H9 (cell line): Measurements from ENCODE around the gene NDST1. TPM values are rescaled to one million over a fixed set of nuclear protein-coding genes. Genes with fewer than 3 reads are reported as not detected.

ENCODE experiments used
- DNase-seq: peaks from one replicate; pipeline ENCODE4 v3.0.0-alpha.2; 2017
- H2AFZ ChIP-seq: one replicate; pipeline ENCODE4 v1.6.1; 2013; ENCODE audit warnings: mild to moderate bottlenecking, low read length, control low read depth, moderate library complexity
- H2AK5ac ChIP-seq: 2 replicates; pipeline ENCODE4 v1.6.1; 2013; ENCODE audit warnings: low read length, control low read depth, mixed read lengths; ENCODE audit not compliant: insufficient read length
- H2BK120ac ChIP-seq: one replicate; pipeline ENCODE4 v1.6.1; 2013; ENCODE audit warnings: low read depth, mild to moderate bottlenecking, low read length, control low read depth, inconsistent platforms; ENCODE audit not compliant: poor library complexity, severe bottlenecking
- H2BK12ac ChIP-seq: 2 replicates; pipeline ENCODE4 v1.6.1; 2013; ENCODE audit warnings: low read length, control low read depth, mixed read lengths, low read depth; ENCODE audit not compliant: insufficient read length
- H2BK15ac ChIP-seq: 2 replicates; pipeline ENCODE4 v1.6.1; 2013; ENCODE audit warnings: low read depth, low read length, control low read depth
- H2BK20ac ChIP-seq: one replicate; pipeline ENCODE4 v1.6.1; 2013; ENCODE audit warnings: low read depth, mild to moderate bottlenecking, low read length, control low read depth, inconsistent platforms; ENCODE audit not compliant: poor library complexity, severe bottlenecking
- H2BK5ac ChIP-seq: 2 replicates; pipeline ENCODE4 v1.6.1; 2013; ENCODE audit warnings: low read length, control low read depth, mixed read lengths; ENCODE audit not compliant: insufficient read length
- H3K14ac ChIP-seq: 2 replicates; pipeline ENCODE4 v1.6.1; 2013; ENCODE audit warnings: low read length, control low read depth; ENCODE audit not compliant: insufficient read depth
- H3K18ac ChIP-seq: 2 replicates; pipeline ENCODE4 v1.6.1; 2013; ENCODE audit warnings: low read depth, mild to moderate bottlenecking, mixed read lengths, low read length, control low read depth; ENCODE audit not compliant: insufficient read length
- H3K23ac ChIP-seq: 2 replicates; pipeline ENCODE4 v1.6.1; 2013; ENCODE audit warnings: low read length, control low read depth, mixed read lengths, low read depth; ENCODE audit not compliant: insufficient read length
- H3K23me2 ChIP-seq: 2 replicates; pipeline ENCODE4 v1.6.1; 2013; ENCODE audit warnings: low read depth, mild to moderate bottlenecking, mixed read lengths, low read length, control low read depth; ENCODE audit not compliant: insufficient read length, poor library complexity, severe bottlenecking
- H3K27ac ChIP-seq: 2 replicates; pipeline ENCODE4 v1.5.1; 2013; ENCODE audit warnings: low read length, control low read depth, mixed read lengths, low read depth; ENCODE audit not compliant: insufficient read length
- H3K27me3 ChIP-seq: 2 replicates; pipeline ENCODE4 v1.6.1; 2013; ENCODE audit warnings: low read length, control low read depth, inconsistent platforms; ENCODE audit not compliant: insufficient read depth
- H3K4ac ChIP-seq: 2 replicates; pipeline ENCODE4 v1.6.1; 2013; ENCODE audit warnings: low read depth, mild to moderate bottlenecking, control low read depth, inconsistent platforms, low read length, moderate library complexity
- H3K4me1 ChIP-seq: 2 replicates; pipeline ENCODE4 v1.6.1; 2013; ENCODE audit warnings: low read length, control low read depth, inconsistent platforms; ENCODE audit not compliant: insufficient read depth
- H3K4me2 ChIP-seq: 2 replicates; pipeline ENCODE4 v1.6.1; 2013; ENCODE audit warnings: low read length, control low read depth, mixed read lengths; ENCODE audit not compliant: insufficient read length, insufficient read depth
- H3K56ac ChIP-seq: 2 replicates; pipeline ENCODE4 v1.6.1; 2013; ENCODE audit warnings: low read depth, mild to moderate bottlenecking, mixed read lengths, low read length, control low read depth; ENCODE audit not compliant: insufficient read length
- H3K79me1 ChIP-seq: 2 replicates; pipeline ENCODE4 v1.6.1; 2013; ENCODE audit warnings: low read depth, mild to moderate bottlenecking, moderate library complexity, low read length, control low read depth, inconsistent platforms; ENCODE audit not compliant: insufficient read depth, poor library complexity, severe bottlenecking
- H3K79me2 ChIP-seq: 2 replicates; pipeline ENCODE4 v1.6.1; 2013; ENCODE audit warnings: low read length, control low read depth, inconsistent platforms; ENCODE audit not compliant: insufficient read depth
- H3K9ac ChIP-seq: 2 replicates; pipeline ENCODE4 v1.6.1; 2013; ENCODE audit warnings: low read length, control low read depth, mixed read lengths; ENCODE audit not compliant: insufficient read length; ENCODE audit errors: extremely low read depth
- H3K9me3 ChIP-seq: one replicate; pipeline ENCODE4 v1.6.1; 2013; ENCODE audit warnings: low read depth, low read length, inconsistent platforms; ENCODE audit not compliant: control insufficient read depth
- H3T11ph ChIP-seq: one replicate; pipeline ENCODE4 v1.6.1; 2013; ENCODE audit warnings: mild to moderate bottlenecking, low read length, control low read depth, inconsistent platforms
- H4K20me1 ChIP-seq: one replicate; pipeline ENCODE4 v1.6.1; 2013; ENCODE audit not compliant: control insufficient read depth, insufficient read length, insufficient read depth
- H4K5ac ChIP-seq: 2 replicates; pipeline ENCODE4 v1.6.1; 2013; ENCODE audit warnings: low read depth, mild to moderate bottlenecking, mixed read lengths, low read length, control low read depth; ENCODE audit not compliant: insufficient read length
- H4K8ac ChIP-seq: replicated peaks from 2 replicates; pipeline ENCODE4 v1.6.1; 2013; ENCODE audit warnings: low read length, control low read depth, mixed read lengths, low read depth; ENCODE audit not compliant: insufficient read length
- H4K91ac ChIP-seq: 2 replicates; pipeline ENCODE4 v1.6.1; 2013; ENCODE audit warnings: low read depth, mild to moderate bottlenecking, moderate library complexity, mixed read lengths, low read length, control low read depth; ENCODE audit not compliant: insufficient read length
- H3K27ac Mint-ChIP-seq, 3 experiments: 2 replicates in 2 of 3; 3 replicates in 1 of 3; pipeline ENCODE4 v1.8.0; 2020 to 2021; ENCODE audit warnings: mixed read lengths in 3 of 3, mild to moderate bottlenecking in 1 of 3, moderate library complexity in 1 of 3
- H3K27me3 Mint-ChIP-seq: 2 replicates; pipeline ENCODE4 v1.8.0; 2021; ENCODE audit warnings: low read depth, mild to moderate bottlenecking, moderate library complexity, mixed read lengths
- H3K36me3 Mint-ChIP-seq, 3 experiments: 2 replicates in 2 of 3; 3 replicates in 1 of 3; pipeline ENCODE4 v1.8.0; 2020 to 2021; ENCODE audit warnings: low read depth in 3 of 3, mixed read lengths in 3 of 3; ENCODE audit not compliant: insufficient read depth in 1 of 3
- H3K4me1 Mint-ChIP-seq, 2 experiments: 2 replicates each; pipeline ENCODE4 v1.8.0; 2020; ENCODE audit warnings: mixed read lengths in 2 of 2
- H3K4me3 Mint-ChIP-seq, 2 experiments: 2 replicates in 1 of 2; 3 replicates in 1 of 2; pipeline ENCODE4 v1.8.0; 2020 to 2021; ENCODE audit warnings: mild to moderate bottlenecking in 2 of 2, mixed read lengths in 2 of 2, moderate library complexity in 1 of 2
- H3K9me3 Mint-ChIP-seq, 2 experiments: 2 replicates in 1 of 2; 3 replicates in 1 of 2; pipeline ENCODE4 v1.8.0; 2020; ENCODE audit warnings: mild to moderate bottlenecking in 2 of 2, mixed read lengths in 2 of 2, moderate library complexity in 1 of 2
- CTCF ChIP-seq: fragments of 200-600 bp; sonication (generic); conservative IDR thresholded peaks from 3 replicates; pipeline ENCODE4 v1.8.0; 2021; ENCODE audit warnings: antibody characterized with exemption, mild to moderate bottlenecking
- WGBS: extraction: QIAGEN DNeasy Blood & Tissue Kit; methylation state at CpG from one replicate; pipeline ENCODE4 v1.1.7; 2013; ENCODE audit warnings: missing lambda C conversion rate, low lambda C conversion rate, mixed read lengths; ENCODE audit not compliant: insufficient read length; ENCODE audit errors: extremely low coverage; 5-methylcytosine and 5-hydroxymethylcytosine counted together
- total RNA-seq: library from RNA; stranded (reverse); gene quantifications from 2 replicates; pipeline ENCODE4 v1.2.1, GENCODE V29; 2021

The NDST1 gene
- total RNA-seq, 1 experiment from 2014 or later: 65.5 TPM

- no peaks in the 10 kb centered on the region for H3K27me3 ChIP-seq
- no peak for DNase-seq
- Mint-ChIP-seq H3K9me3 (no peaks in the 10 kb centered on the region), H3K4me3 (peak overlapping the region; percentile 76 to 82), H3K27ac (peak overlapping the region; percentile 23 to 90 (median 86); a peak in 4 of 7 replicates), H3K36me3 (peaks cover 0 to 7% (median 0%) of the 10 kb centered on the region in 3 experiments; a peak in 1 of 7 replicates), H3K27me3 (no peaks in the 10 kb centered on the region), H3K4me1 (peaks cover 69 to 71% of the 10 kb centered on the region in 2 experiments)
- no peak overlapping the region for H3K23ac ChIP-seq
- H2AK5ac ChIP-seq: no peak overlapping the region
- no peak overlapping the region for H3K56ac ChIP-seq
- no peak overlapping the region for H2BK15ac ChIP-seq
- WGBS: no CpG with 5 or more reads among the region's 10 CpGs
- no peak overlapping the region for H4K91ac ChIP-seq
- no peak overlapping the region for H2BK20ac ChIP-seq
- H3K4me2 ChIP-seq: peak overlapping the region; percentile 74
- H2AFZ ChIP-seq: no peak overlapping the region
- peaks cover 6% of the 10 kb centered on the region for H3K79me1 ChIP-seq
- H3K14ac ChIP-seq: no peak overlapping the region
- H3K9ac ChIP-seq: no peak overlapping the region
- H3K4ac ChIP-seq: no peak overlapping the region
- no peak overlapping the region for H4K8ac ChIP-seq
- H3K79me2 ChIP-seq: peaks cover 29% of the 10 kb centered on the region; the same call in 1 of the 2 replicates
- H4K20me1 ChIP-seq: peaks cover 2% of the 10 kb centered on the region
- no peak overlapping the region for H4K5ac ChIP-seq
- H3K27ac ChIP-seq: no peak overlapping the region
- no peaks in the 10 kb centered on the region for H3K23me2 ChIP-seq
- H2BK120ac ChIP-seq: no peak overlapping the region
- no peak for TF ChIP-seq CTCF
- no peak overlapping the region for H3T11ph ChIP-seq
- H2BK12ac ChIP-seq: no peak overlapping the region
- no peak overlapping the region for H3K18ac ChIP-seq
- no peaks in the 10 kb centered on the region for H3K9me3 ChIP-seq
- H3K4me1 ChIP-seq: peaks cover 20% of the 10 kb centered on the region
- H2BK5ac ChIP-seq: no peak overlapping the region
Measured at GRCh38 chr5:150487199-150488061, 20.5 kb upstream of the NDST1 start.
